Hepatocyte (in vitro differentiated cells): ENCODE results near the gene ARID3A.

Source experiments
- CTCF ChIP-seq: fragments of 200-600 bp; sonication (generic); IDR thresholded peaks from 2 replicates; pipeline ENCODE4 v1.5.1; 2016; ENCODE audit warnings: antibody characterized with exemption, mild to moderate bottlenecking; ENCODE audit not compliant: poor library complexity
- EZH2 ChIP-seq: fragments of 200-600 bp; sonication (generic); IDR thresholded peaks from 2 replicates; pipeline ENCODE4 v1.6.1; 2016; ENCODE audit warnings: antibody characterized with exemption, mild to moderate bottlenecking, borderline replicate concordance

GRCh38 chr19:1018393-1018792 lies 92.6 kb downstream of the ARID3A start:
- TF ChIP-seq CTCF (no peak), EZH2 (no peak)
